OCI-LY7 (cell line): ENCODE measurements around the gene FMN2.

ENCODE experiments used
- CTCF ChIP-seq: fragments of 200-600 bp; sonication (generic); conservative IDR thresholded peaks from 2 replicates; pipeline ENCODE4 v1.5.1; 2014; ENCODE audit warnings: mild to moderate bottlenecking, antibody characterized with exemption, low read length, moderate library complexity, mixed read lengths
- EZH2phosphoT487 ChIP-seq: fragments of 200-600 bp; sonication (generic); IDR thresholded peaks from 2 replicates; pipeline ENCODE4 v1.6.1; 2018; ENCODE audit warnings: low read depth, borderline replicate concordance, mild to moderate bottlenecking, mixed run types, antibody characterized with exemption, low read length, moderate library complexity, mixed read lengths

DNA sequence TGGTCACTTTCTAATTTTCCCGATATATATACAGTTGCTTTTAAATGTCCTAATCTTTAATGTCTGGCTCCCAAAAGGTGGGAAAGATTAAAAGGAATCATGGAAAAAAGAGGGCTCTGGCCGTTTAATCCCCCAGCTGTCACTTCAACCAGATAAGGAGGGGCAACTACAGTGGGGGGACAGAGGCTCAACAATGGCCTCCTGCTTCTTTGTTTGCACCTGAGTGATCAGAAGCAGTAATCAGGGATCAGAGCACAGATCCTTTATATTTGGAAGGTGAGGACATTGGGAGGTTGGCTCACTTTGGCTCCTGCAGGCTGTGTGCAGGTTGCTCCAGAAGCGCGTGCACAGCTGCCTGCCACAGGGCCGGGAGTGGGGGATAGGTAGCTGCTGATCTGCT lies 212.8 kb downstream of the FMN2 start:
- TF ChIP-seq CTCF (no peak), EZH2phosphoT487 (no peak)
